GM12872 (cell line): ENCODE measurements around the gene KIF26B.

Experiments used
- CTCF ChIP-seq: IDR thresholded peaks from 3 replicates; pipeline ENCODE4 v1.5.1; 2011; ENCODE audit warnings: low read depth, mild to moderate bottlenecking, low read length, moderate library complexity; ENCODE audit not compliant: insufficient read depth

Gene KIF26B

GRCh38 chr1:245621589-245621988 is 466.8 kb downstream of the KIF26B start:
- TF ChIP-seq CTCF, result no peak

- no peak for TF ChIP-seq CTCF
These were observed 467.7 kb downstream of the KIF26B start for GRCh38 chr1:245622332-245623014.

- no peak for TF ChIP-seq CTCF
These were observed 486.6 kb downstream of the KIF26B start for GRCh38 chr1:245641384-245641783.

- TF ChIP-seq CTCF, result no peak
These were observed 490.6 kb downstream of the KIF26B start for GRCh38 chr1:245645406-245645805.

GRCh38 chr1:245645894-245646293 is 491.1 kb downstream of the KIF26B start:
- no peak for TF ChIP-seq CTCF

GRCh38 chr1:245648749-245649522 is 494.2 kb downstream of the KIF26B start:
- TF ChIP-seq CTCF, result no peak

- no peak for TF ChIP-seq CTCF
These were observed 494.9 kb downstream of the KIF26B start for GRCh38 chr1:245649666-245650065.
